Middle frontal gyrus (tissue), 1 donor: ENCODE measurements around the gene STK16.

Experiments used
- DNase-seq: peaks from one replicate; pipeline ENCODE4 v3.0.0-alpha.2; 2015; ENCODE audit warnings: low spot score; ENCODE audit errors: extremely low spot score

Gene STK16

DNA sequence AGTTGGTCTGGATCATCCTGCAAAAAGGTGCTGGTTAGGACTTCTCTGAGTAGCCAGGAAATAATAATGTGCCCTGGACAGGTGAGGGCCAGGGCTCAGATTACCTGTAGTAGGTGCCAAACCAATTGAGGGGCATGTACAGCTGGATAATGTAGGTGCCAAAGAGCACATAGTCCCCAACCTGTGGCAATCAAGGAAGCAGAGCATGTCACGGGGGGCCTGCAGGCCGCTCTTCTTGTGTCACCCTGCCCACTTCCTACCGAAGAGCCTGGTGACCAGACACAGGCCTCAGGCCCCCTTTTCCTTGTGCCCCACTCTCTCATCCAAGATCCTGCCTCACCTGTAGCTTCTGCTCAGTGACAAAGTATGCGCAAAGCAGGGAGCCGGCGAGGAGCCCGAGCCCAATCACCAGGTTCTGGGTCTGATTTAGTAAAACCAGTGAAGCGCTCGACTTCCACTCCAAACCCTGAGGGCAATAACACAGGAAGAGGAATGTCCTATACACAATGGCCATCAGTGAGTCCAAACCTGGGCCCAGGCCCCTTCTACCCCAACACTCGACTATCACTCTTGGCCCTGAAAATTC is 31.7 kb upstream of the STK16 start:
- DNase-seq: no peak

DNA sequence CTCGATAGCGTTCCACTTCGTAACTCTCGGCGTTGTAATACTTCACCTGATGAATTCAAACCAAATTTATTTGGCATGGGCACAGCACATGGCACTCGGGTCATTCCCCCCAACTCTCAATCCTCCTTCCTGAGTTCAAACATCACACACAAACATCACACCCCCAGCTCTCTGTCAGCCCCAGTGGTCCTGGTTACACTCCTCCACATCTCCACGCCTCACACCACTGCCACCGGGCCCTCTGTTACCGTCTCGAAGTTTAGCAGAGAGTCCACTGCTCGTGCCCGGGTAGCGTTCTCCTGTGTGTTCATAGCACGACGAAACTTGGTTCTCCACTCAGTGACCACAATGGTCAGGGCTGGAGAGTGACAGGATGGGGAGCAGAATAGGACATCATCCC is 31.1 kb upstream of the STK16 start:
- no peak for DNase-seq

DNA sequence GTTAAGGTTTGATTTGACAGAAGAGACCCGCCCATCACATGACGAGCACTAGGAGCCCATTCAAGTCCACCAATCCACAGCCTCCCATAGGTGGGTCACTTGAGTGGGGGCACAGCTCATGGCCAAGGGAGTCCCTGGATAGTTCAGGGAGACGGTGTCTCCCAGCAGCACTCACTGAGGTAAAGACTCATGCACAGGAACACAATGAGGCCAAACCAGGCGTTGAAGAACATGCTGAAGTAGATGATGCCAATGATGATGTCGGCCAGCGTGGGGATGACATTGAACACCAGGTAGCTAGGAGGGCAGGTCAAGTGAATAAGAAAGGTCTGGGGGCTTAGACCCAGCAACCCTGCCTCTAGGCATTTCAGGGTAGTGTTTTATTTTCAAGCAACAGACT is 30.5 kb upstream of the STK16 start:
- no peak for DNase-seq

GRCh38 chr2:219215871-219216534 is 29.3 kb upstream of the STK16 start:
- DNase-seq: no peak

DNA sequence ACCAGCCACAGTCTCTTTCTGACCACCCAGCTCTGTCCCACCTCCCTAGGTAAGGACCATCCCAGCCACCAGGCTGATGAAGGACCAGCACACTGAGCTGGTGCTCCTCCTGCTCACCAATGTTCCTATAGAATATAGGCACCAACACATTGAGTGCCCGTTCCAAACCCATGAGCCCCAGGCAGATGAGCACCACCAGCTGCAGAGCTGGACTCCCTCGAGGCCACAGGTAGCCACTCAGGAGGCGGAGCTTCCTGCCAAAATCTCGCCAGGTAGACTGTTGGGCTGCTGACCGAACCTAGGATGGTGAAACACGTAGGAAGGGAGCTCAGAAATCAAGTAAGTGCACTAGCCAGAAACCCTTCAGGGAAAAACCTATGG is 28.8 kb upstream of the STK16 start:
- no peak for DNase-seq

- peak; percentile 15 for DNase-seq
Measured at GRCh38 chr2:219218217-219218731, 27.0 kb upstream of the STK16 start.

- peak; percentile 93 for DNase-seq
Measured at GRCh38 chr2:219218732-219219701, 26.3 kb upstream of the STK16 start, which contains the start of gene ABCB6. ABCB6 (minus strand) TSS chr2:219218958; CDS start chr2:219218673, 285 bp downstream.

- no peak for DNase-seq
Measured at GRCh38 chr2:219219784-219220532, 25.3 kb upstream of the STK16 start.

DNA sequence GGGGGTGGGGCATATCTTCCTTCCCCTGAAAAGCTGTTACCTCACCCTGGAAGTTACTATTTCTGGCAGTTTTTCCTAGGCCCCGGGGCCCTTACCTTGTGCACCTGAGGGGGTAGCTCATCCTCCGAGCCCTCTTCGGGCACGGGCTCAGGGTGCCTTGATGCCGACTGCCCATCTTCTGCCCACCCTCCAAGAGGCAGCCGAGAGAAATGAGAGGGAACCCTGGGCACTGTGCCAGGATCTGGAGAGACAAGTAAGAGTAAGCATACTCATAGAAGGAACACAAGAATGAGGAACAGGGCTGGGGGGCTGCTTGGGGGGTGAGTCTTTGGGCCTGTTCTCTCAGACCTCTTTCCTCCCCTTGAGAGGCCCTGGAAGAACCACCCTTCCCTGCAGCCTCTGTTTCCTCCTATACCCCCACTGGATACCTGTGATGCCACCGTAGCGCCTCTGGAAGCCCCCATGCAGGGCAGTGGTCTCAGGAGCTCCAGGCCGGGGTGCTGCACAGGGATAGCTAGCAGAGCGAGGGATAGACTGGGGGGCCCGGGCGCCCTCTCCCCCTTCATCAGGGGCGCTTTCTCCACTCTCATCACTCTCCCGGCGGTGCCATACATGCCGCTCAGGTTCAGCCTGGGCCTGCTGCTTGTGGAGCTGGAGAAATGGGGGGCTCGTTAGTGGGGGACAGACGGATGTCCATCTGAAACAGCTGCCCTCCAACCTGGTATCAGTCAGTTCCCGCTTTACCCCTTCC is 24.5 kb upstream of the STK16 start:
- no peak for DNase-seq

GRCh38 chr2:219221957-219222518 is 23.2 kb upstream of the STK16 start:
- DNase-seq: no peak

DNA sequence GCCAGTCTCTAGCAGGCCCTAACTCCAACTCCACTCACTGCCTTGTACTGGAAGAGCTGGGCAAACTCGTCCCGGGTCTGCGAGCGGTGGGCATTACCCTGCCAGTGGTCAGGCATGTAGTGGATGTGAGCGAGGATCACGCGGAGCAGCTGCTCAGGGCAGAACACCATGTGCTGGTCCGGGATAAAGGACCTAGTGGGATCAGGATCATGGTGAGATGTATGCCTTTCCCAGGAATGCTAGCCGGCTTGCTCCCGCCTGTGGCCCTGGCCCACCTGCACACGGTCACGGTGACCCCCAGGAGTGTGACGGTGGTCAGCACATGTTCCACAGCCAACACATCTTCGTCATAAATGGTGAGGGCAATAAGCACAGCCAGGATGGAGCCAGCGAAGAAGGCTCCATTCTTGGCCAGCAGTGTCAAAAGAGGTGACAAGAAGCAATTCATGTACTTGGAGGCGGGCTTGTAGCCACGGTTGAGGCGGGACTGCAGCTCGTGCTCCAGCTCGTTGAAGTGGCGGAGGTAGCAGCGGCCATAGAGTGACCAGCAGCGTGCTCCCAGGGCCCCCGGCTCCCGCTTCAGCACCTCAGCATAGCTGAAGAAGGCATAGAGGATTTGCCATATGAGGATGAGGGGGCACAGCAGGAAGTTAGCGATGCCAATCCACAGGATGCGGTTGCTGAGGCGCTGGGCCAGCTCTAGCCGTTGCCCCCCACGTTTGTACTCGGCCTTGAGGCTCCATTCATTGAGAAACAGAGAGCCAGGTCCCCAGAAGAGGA is 21.3 kb upstream of the STK16 start:
- DNase-seq: no peak

GRCh38 chr2:219225350-219225749 is 19.9 kb upstream of the STK16 start:
- no peak for DNase-seq

GRCh38 chr2:219228041-219228910 is 17.0 kb upstream of the STK16 start:
- DNase-seq: no peak

DNA sequence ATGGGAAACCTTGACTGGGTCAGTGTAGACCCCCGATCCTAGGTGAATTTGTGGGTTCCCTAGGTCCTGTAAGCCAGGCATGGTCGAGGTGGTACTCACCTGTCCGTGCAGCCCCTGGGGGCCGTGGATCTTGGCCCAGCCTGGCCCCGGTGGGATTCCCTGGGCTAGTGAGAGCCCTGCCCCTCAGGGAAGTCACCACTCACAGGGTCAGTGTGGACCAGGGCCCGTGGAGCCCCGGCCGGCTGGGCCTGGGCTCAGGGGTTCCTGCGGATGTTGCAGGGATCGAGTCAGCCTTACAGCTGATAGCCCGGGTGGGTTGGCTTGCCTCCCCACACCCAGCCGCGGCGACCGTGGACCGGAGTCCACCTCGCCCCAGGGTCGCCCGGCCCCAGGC is 16.4 kb upstream of the STK16 start:
- DNase-seq: no peak

DNA sequence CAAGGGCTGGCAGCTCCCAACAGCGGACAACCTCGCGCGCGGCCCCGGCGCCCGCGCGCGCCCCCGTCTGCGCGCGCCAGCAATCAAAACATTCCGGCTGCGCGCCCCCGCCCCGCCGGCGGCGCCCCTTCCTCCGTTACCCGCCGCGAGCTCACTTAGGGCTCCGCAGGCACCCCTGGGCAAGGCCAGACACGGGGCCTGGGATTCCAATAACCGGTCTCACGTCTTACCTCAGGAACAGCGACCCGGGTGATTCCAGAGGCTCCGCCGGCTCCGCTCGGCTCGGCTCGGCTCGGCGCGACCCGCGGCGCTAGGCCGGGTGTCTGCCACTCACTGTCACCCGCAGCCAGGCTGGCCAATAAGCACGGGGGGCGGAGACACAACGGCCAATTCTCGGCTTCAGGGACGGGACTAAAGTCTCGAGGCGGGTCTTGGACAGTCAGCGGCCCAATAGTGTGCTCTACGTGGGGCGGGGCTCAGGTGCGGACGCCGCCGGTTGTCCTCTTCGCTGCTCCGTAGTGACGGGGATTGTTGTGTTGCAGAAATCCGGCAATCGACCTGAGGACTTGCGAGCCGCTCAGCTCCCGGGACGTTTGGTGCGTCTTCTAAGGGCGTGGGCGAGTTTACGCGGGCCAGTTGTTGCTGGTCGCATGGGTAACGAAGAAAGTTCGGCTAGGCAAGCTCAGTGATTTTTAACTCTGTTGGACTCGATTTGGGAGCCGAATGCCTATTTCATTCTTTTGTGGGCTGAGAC is 15.8 kb upstream of the STK16 start, which contains the start of the genes ANKZF1 and ATG9A:
Gene ANKZF1 (plus strand): TSS at position 502 of the 754 bp plus-strand sequence. CDS start 452 bp downstream, outside the sequence.
Gene ATG9A (minus strand): TSS at position 332 of the 754 bp plus-strand sequence. CDS start 1,612 bp downstream, outside the sequence.
- DNase-seq: peak; percentile 99

DNA sequence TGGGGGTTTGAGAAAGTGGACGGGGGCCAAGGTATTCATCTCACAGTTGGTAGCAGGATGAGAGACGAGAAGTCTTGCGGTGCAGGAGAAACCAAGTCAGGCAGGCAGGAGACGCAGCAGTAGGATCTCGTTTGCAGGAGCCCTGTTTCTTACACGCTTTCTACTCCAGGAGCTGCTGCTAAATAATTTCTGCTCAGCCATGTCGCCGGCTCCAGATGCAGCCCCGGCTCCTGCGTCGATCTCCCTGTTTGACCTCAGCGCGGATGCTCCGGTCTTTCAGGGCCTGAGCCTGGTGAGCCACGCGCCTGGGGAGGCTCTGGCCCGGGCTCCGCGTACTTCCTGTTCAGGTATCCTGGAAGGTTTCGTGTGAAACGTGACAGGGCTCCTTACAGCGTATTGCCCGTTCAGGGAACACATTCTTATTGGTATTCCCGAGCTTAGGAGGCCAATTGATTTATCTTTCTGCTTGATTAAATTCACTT is 15.2 kb upstream of the STK16 start:
- DNase-seq: no peak

- no peak for DNase-seq
Measured at GRCh38 chr2:219234331-219234730, 10.9 kb upstream of the STK16 start.
